Smooth muscle cell of the umbilical artery (primary cell): ENCODE data around the gene DEPDC1B. TPM values are rescaled to one million over a fixed set of nuclear protein-coding genes. Genes with fewer than 3 reads are reported as not detected.

Source experiments
- total RNA-seq: library from RNA; depleted of rRNA; stranded (reverse); fragments of >200 nt; gene quantifications from 2 replicates; pipeline ENCODE4 v1.2.3, GENCODE V29; 2014

The DEPDC1B gene
- 1.5 and 4.8 TPM in 2 replicates for total RNA-seq

GRCh38 chr5:60699609-60700415 lies at the start of gene DEPDC1B:
Gene DEPDC1B (minus strand): TSS chr5:60700166. CDS start chr5:60700093, 73 bp downstream.

Other genes with a start within 250 kb of the DEPDC1B start
- gene ELOVL7, start 144.1 kb upstream of the DEPDC1B start, total RNA-seq, result 0.09 TPM in 1 of 2 replicates, not detected in the other
- 32.8 and 33.3 TPM in 2 replicates for gene ERCC8, start 244.9 kb upstream of the DEPDC1B start, total RNA-seq
- gene NDUFAF2, start 245.0 kb upstream of the DEPDC1B start, total RNA-seq, result 17.3 and 23.8 TPM in 2 replicates